Measurements from ENCODE around the gene ZNF879.

ZNF879 gene

DNA sequence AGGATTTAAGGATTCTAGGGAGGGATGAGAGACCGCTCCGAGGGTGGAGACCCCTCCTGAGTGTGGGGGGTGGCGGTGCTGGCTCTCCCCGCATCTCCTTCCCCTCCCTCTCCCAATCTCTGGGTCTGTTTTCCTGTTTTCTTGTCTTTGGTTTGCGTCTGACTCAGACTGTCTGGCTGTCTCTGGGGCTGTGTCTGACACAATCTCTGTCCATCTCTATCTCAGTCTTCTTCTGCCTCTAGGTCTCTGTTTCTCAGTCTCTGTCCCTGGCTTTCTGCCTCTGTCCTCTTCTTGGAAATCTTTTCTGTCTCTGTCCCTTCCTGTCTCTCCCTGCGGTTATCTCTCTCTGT is 28.3 kb upstream of the ZNF879 start:
- TF ChIP-seq FOXP2 (optimal IDR thresholded peaks at IDR 0.05; ENCODE audit: control extremely low read depth, extremely low read length, insufficient read depth) (no peak), POLR2AphosphoS5 (IDR thresholded peaks at IDR 0.05; ENCODE audit: borderline replicate concordance, low read depth, low read length) (no peak), EZH2 (IDR thresholded peaks at IDR 0.05) (no peak)
- H3K4me3 ChIP-seq: no peak overlapping the region
- H3K9me3 ChIP-seq (ENCODE audit: low read depth, low read length): no peaks in the 10 kb centered on the region

DNA sequence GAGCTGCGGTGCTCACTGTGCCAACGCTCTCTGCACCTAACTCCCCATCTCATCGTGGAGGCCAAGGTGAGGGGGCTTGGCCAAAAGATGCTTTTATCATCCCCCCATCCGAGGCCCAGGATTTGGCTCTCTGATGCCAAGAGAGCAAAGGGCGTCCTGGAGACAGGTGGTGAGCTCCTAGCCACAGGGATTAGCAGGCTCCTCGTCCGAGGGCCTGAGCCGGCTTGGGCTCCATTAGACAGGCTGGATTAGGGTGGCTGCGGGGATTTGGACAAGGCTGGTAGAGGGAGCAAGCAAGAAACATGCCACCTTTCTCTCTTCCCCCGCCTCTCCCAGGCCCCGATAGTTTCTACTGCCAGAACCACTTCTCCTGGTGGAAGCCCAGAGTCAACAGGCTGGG is 27.4 kb upstream of the ZNF879 start:
- Histone ChIP-seq H3K9ac (ENCODE audit: insufficient read length) (no peak overlapping the region), H3K27ac (no peak overlapping the region), H3K36me3 (ENCODE audit: insufficient read depth, low read length) (no peaks in the 10 kb centered on the region), H3K4me3 (no peak overlapping the region), H3K9me3 (ENCODE audit: low read depth, low read length) (no peaks in the 10 kb centered on the region)
- DNase-seq (ENCODE audit: low read depth, low spot score): no peak
- TF ChIP-seq POLR2AphosphoS5 (IDR thresholded peaks at IDR 0.05; ENCODE audit: borderline replicate concordance, low read depth, low read length) (no peak), FOXP2 (optimal IDR thresholded peaks at IDR 0.05; ENCODE audit: control extremely low read depth, extremely low read length, insufficient read depth) (no peak), EZH2 (IDR thresholded peaks at IDR 0.05) (no peak)

More for the DNA sequence above, 28.3 kb upstream of the ZNF879 start:
- H3K27ac ChIP-seq: no peak overlapping the region
- no peak overlapping the region for H3K9ac ChIP-seq (ENCODE audit: insufficient read length)
- no peaks in the 10 kb centered on the region for H3K36me3 ChIP-seq (ENCODE audit: insufficient read depth, low read length)
- DNase-seq (ENCODE audit: low read depth, low spot score): no peak

DNA sequence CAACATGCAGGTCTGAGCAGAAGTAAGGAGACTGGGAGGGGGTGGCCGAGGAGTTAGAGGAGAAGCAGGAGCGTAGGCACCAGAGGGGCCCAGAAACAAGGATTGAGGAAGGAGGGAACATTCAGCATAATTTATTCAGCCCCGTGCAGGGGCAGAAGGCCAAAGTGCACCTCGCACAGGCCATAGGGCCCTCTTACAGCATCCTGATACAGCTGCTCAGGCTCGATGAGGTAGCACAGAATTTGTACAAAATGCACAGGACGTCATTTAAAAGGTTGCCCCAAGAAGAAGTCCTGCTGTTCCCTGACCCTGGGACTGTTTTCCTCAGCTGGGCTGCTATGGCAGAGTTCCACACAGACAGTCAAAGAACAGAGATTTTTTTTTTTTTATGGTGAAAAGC is 26.4 kb upstream of the ZNF879 start:
- TF ChIP-seq EZH2 (IDR thresholded peaks at IDR 0.05) (no peak), POLR2AphosphoS5 (IDR thresholded peaks at IDR 0.05; ENCODE audit: borderline replicate concordance, low read depth, low read length) (no peak), FOXP2 (optimal IDR thresholded peaks at IDR 0.05; ENCODE audit: control extremely low read depth, extremely low read length, insufficient read depth) (no peak)
- Histone ChIP-seq H3K36me3 (ENCODE audit: insufficient read depth, low read length) (no peaks in the 10 kb centered on the region), H3K9me3 (ENCODE audit: low read depth, low read length) (no peaks in the 10 kb centered on the region)

DNA sequence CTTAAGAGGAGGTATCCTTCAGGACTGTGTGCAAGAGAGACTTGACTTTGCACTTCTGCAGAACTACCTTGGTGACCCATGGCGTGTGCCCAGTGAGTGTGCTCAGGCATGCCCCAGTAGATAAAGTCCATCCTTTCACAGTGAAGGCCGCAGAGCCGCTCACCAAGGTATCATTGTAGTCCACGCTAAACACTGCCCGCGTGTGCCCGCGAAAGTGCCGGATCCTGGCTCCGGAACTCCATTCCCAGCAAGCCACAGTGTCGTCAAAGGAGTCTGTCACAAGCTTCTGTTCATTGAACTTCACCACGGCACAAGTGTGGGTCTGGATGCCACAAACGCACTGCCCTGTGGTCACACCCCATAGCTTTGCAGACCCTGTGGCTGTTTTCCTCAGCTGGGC is 25.2 kb upstream of the ZNF879 start:
- Histone ChIP-seq H3K27ac (no peak overlapping the region), H3K9ac (ENCODE audit: insufficient read length) (no peak overlapping the region), H3K4me3 (no peak overlapping the region), H3K36me3 (ENCODE audit: insufficient read depth, low read length) (no peaks in the 10 kb centered on the region), H3K9me3 (ENCODE audit: low read depth, low read length) (no peaks in the 10 kb centered on the region; the same call in 1 of the 2 replicates)
- TF ChIP-seq FOXP2 (optimal IDR thresholded peaks at IDR 0.05; ENCODE audit: control extremely low read depth, extremely low read length, insufficient read depth) (no peak), POLR2AphosphoS5 (IDR thresholded peaks at IDR 0.05; ENCODE audit: borderline replicate concordance, low read depth, low read length) (no peak), EZH2 (IDR thresholded peaks at IDR 0.05) (no peak)
- no peak for DNase-seq (ENCODE audit: low read depth, low spot score)

More for the DNA sequence above, 26.4 kb upstream of the ZNF879 start:
- Histone ChIP-seq H3K9ac (ENCODE audit: insufficient read length) (no peak overlapping the region), H3K4me3 (no peak overlapping the region), H3K27ac (no peak overlapping the region)
- DNase-seq (ENCODE audit: low read depth, low spot score): no peak

DNA sequence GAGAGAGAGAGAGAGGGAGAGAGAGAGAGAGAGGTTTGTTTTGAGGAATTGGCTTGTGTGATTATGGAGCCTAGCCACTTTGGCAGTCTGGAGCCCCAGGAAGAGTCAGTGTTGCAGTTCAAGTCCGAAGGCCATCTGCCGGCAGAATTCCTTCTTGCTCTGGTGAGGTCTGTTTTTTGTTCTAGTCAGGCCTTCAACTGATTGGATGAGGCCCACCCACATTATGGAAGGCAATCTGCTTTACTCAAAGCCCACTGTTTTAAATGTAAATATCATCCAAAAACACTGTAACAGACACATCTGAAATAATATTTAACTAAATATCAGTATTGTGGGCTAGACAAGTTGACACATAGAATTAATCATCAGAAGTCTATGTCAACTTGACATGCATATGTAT is 17.0 kb upstream of the ZNF879 start:
- no peak for TF ChIP-seq EZH2 (IDR thresholded peaks at IDR 0.05)
- no peak for TF ChIP-seq FOXP2 (optimal IDR thresholded peaks at IDR 0.05; ENCODE audit: control extremely low read depth, extremely low read length, insufficient read depth)
- TF ChIP-seq POLR2AphosphoS5 (IDR thresholded peaks at IDR 0.05; ENCODE audit: borderline replicate concordance, low read depth, low read length): no peak
- Histone ChIP-seq H3K36me3 (ENCODE audit: insufficient read depth, low read length) (no peaks in the 10 kb centered on the region), H3K9me3 (ENCODE audit: low read depth, low read length) (no peaks in the 10 kb centered on the region; the same call in 1 of the 2 replicates), H3K9ac (ENCODE audit: insufficient read length) (no peak overlapping the region), H3K27ac (no peak overlapping the region), H3K4me3 (no peak overlapping the region)
- DNase-seq (ENCODE audit: low read depth, low spot score): no peak

DNA sequence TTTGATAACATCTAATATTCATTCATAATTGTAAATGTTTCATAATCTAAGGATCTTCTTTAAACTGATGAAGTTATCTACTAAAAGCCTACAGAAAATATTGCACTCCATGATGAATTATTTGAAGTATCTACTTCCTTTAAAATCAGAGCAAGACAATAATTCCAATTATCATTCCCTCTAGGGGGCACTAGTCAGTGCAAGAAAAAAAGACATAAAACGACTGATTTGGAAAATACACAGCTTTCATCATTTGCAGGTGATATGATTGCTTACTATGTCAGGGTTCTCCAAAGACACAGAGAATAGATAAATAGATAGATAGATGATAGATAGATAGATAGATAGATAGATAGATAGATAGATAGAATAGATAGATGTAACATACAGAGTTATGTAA is 14.9 kb upstream of the ZNF879 start:
- H3K4me3 ChIP-seq: no peak overlapping the region
- H3K27ac ChIP-seq: no peak overlapping the region
- no peak for TF ChIP-seq FOXP2 (optimal IDR thresholded peaks at IDR 0.05; ENCODE audit: control extremely low read depth, extremely low read length, insufficient read depth)
- no peaks in the 10 kb centered on the region for H3K9me3 ChIP-seq (ENCODE audit: low read depth, low read length)
- no peak for DNase-seq (ENCODE audit: low read depth, low spot score)
- no peaks in the 10 kb centered on the region for H3K36me3 ChIP-seq (ENCODE audit: insufficient read depth, low read length)
- no peak overlapping the region for H3K9ac ChIP-seq (ENCODE audit: insufficient read length)

DNA sequence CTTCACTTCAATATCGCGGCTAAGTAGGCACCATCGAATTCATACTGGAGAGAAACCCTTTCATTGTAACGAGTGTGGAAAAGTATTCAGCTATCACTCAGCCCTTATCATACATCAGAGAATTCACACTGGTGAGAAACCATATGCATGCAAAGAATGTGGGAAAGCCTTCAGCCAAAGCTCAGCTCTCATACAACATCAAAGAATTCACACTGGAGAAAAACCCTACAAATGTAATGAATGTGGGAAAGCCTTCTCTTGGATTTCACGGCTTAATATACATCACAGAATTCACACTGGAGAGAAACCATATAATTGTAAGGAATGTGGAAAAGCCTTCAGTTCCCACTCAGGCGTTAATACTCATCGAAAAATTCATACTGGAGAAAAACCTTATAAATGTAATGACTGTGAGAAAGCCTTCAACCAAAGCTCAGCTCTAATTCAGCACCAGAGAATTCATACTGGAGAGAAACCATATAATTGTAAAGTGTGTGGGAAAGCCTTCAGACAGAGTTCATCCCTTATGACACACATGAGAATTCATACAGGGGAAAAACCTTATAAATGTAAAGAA is 9.5 kb downstream of the ZNF879 start:
- no peak overlapping the region for H3K9ac ChIP-seq (ENCODE audit: insufficient read length)
- H3K4me3 ChIP-seq: no peak overlapping the region
- DNase-seq (ENCODE audit: low read depth, low spot score): no peak
- TF ChIP-seq EZH2 (IDR thresholded peaks at IDR 0.05): no peak
- no peak for TF ChIP-seq FOXP2 (optimal IDR thresholded peaks at IDR 0.05; ENCODE audit: control extremely low read depth, extremely low read length, insufficient read depth)
- TF ChIP-seq POLR2AphosphoS5 (IDR thresholded peaks at IDR 0.05; ENCODE audit: borderline replicate concordance, low read depth, low read length): no peak
- H3K9me3 ChIP-seq (ENCODE audit: low read depth, low read length): peaks cover 29% of the 10 kb centered on the region
- no peak overlapping the region for H3K27ac ChIP-seq
- peaks cover 45% of the 10 kb centered on the region for H3K36me3 ChIP-seq (ENCODE audit: insufficient read depth, low read length)

DNA sequence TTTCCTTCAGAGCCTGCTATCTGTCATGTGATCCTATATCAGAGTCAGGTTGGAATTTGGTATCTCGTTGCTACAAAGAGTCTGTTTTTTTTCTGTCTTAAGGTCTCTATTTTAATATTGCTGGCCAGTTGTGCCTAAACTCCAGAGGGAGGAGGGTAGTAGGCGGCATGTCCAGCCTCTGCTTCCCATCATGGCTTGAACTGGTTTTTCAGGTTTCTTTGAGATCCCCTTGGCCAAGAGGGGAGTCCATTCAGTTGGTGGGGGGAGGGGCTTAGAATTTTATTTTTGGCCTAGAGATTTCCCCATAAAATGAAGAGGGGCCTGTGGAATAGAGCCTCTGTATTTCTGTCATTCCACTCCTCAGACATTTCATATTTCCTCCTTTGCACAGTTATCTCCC is 21.2 kb downstream of the ZNF879 start:
- no peaks in the 10 kb centered on the region for H3K9me3 ChIP-seq (ENCODE audit: low read depth, low read length)

DNA sequence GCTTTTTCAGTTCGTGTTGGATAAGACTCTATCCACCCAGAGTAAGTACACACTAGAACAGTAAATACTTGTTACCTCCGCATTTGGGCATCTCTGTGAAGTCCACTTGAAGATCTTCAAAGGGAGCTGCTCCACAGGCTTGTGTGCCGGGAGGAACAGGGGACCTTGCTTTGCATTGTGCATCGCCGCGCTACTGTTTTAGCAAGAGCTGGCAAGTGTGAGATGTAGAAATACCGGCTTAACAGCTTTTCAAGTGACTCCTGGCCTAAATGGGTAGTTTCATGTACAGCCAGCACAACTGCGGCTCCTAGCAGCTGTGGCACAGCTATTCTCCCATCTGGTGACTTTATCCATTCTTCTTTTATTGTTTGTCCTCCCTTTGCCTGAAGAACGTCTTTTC is 28.2 kb downstream of the ZNF879 start:
- no peak overlapping the region for H3K4me3 ChIP-seq
- H3K36me3 ChIP-seq (ENCODE audit: insufficient read depth, low read length): no peaks in the 10 kb centered on the region
- TF ChIP-seq FOXP2 (optimal IDR thresholded peaks at IDR 0.05; ENCODE audit: control extremely low read depth, extremely low read length, insufficient read depth) (no peak), EZH2 (IDR thresholded peaks at IDR 0.05) (no peak), POLR2AphosphoS5 (IDR thresholded peaks at IDR 0.05; ENCODE audit: borderline replicate concordance, low read depth, low read length) (no peak)
- no peak for DNase-seq (ENCODE audit: low read depth, low spot score)
- H3K9me3 ChIP-seq (ENCODE audit: low read depth, low read length): no peaks in the 10 kb centered on the region
- no peak overlapping the region for H3K9ac ChIP-seq (ENCODE audit: insufficient read length)
- H3K27ac ChIP-seq: no peak overlapping the region

More for the DNA sequence above, 21.2 kb downstream of the ZNF879 start:
- Histone ChIP-seq H3K4me3 (no peak overlapping the region), H3K9ac (ENCODE audit: insufficient read length) (no peak overlapping the region), H3K36me3 (ENCODE audit: insufficient read depth, low read length) (no peaks in the 10 kb centered on the region), H3K27ac (no peak overlapping the region)
- no peak for DNase-seq (ENCODE audit: low read depth, low spot score)
- TF ChIP-seq POLR2AphosphoS5 (IDR thresholded peaks at IDR 0.05; ENCODE audit: borderline replicate concordance, low read depth, low read length) (no peak), EZH2 (IDR thresholded peaks at IDR 0.05) (no peak), FOXP2 (optimal IDR thresholded peaks at IDR 0.05; ENCODE audit: control extremely low read depth, extremely low read length, insufficient read depth) (no peak)
